CD14-positive monocyte (primary cell): ENCODE results near the gene FAM171A1. TPM values are rescaled to one million over a fixed set of nuclear protein-coding genes. Genes with fewer than 3 reads are reported as not detected.

Experiments
- DNase-seq, 3 donors: peaks; one replicate each; pipeline ENCODE4 v3.0.0-alpha.2; 2011 to 2022
- H2AFZ ChIP-seq: 2 replicates; pipeline ENCODE4 v1.6.0; 2012; ENCODE audit warnings: mild to moderate bottlenecking, low read depth, low read length, inconsistent platforms; ENCODE audit not compliant: insufficient read depth, poor library complexity, severe bottlenecking
- H3K27ac ChIP-seq, 2 donors: 1 replicate in 1 of 2; 2 replicates in 1 of 2; pipeline ENCODE4 v1.5.1; 2012 to 2013; ENCODE audit warnings: low read length in 2 of 2, control low read depth in 1 of 2, inconsistent platforms in 1 of 2, low read depth in 1 of 2, mild to moderate bottlenecking in 1 of 2
- H3K27me3 ChIP-seq, 2 donors: one replicate each; pipeline versions ENCODE4 v1.6.0 to v1.6.1; 2011 to 2013; ENCODE audit warnings: low read length in 2 of 2; ENCODE audit not compliant: control insufficient read depth in 2 of 2, insufficient read depth in 2 of 2
- H3K36me3 ChIP-seq, 2 donors: replicated peaks in 1 of 2; 1 replicate in 1 of 2; 2 replicates in 1 of 2; pipeline versions ENCODE4 v1.5.1 to v1.6.1; 2012 to 2013; ENCODE audit warnings: low read length in 2 of 2, control low read depth in 1 of 2, inconsistent platforms in 1 of 2, mild to moderate bottlenecking in 1 of 2; ENCODE audit not compliant: insufficient read depth in 2 of 2, control insufficient read depth in 1 of 2
- H3K4me1 ChIP-seq, 2 donors: 1 replicate in 1 of 2; 2 replicates in 1 of 2; pipeline versions ENCODE4 v1.5.1 to v1.6.1; 2012 to 2013; ENCODE audit warnings: low read length in 2 of 2, control low read depth in 1 of 2, inconsistent platforms in 1 of 2, mild to moderate bottlenecking in 1 of 2, moderate library complexity in 1 of 2; ENCODE audit not compliant: insufficient read depth in 2 of 2, control insufficient read depth in 1 of 2
- H3K4me2 ChIP-seq: replicated peaks from 2 replicates; pipeline ENCODE3; 2012; ENCODE audit warnings: low read length, moderate library complexity, mild to moderate bottlenecking; ENCODE audit not compliant: poor library complexity, severe bottlenecking; ENCODE audit errors: extremely low read depth
- H3K4me3 ChIP-seq, 3 experiments: fragments of 200-600 bp in 1 of 3; sonication (generic) in 1 of 3; replicated peaks in 1 of 3; 1 replicate in 2 of 3; 2 replicates in 1 of 3; pipeline ENCODE4 v1.5.1; 2011 to 2013; ENCODE audit warnings: low read length in 3 of 3, mild to moderate bottlenecking in 3 of 3, control low read depth in 2 of 3, low read depth in 2 of 3, inconsistent platforms in 1 of 3, moderate library complexity in 1 of 3
- H3K79me2 ChIP-seq: 2 replicates; pipeline ENCODE4 v1.6.0; 2012; ENCODE audit warnings: mild to moderate bottlenecking, control low read depth, inconsistent platforms, low read length, moderate library complexity; ENCODE audit not compliant: insufficient read depth
- H3K9ac ChIP-seq: 2 replicates; pipeline ENCODE4 v1.6.0; 2017; ENCODE audit warnings: low read length, mild to moderate bottlenecking; ENCODE audit not compliant: insufficient read depth, poor library complexity, severe bottlenecking
- H3K9me3 ChIP-seq, 2 donors: replicated peaks in 1 of 2; 1 replicate in 1 of 2; 2 replicates in 1 of 2; pipeline versions ENCODE4 v1.5.1 to v1.6.1; 2012 to 2013; ENCODE audit warnings: low read length in 2 of 2, control low read depth in 1 of 2; ENCODE audit not compliant: control insufficient read depth in 1 of 2, insufficient read depth in 1 of 2
- H4K20me1 ChIP-seq: 2 replicates; pipeline ENCODE4 v1.6.0; 2012; ENCODE audit warnings: mild to moderate bottlenecking, low read length, control low read depth, moderate library complexity; ENCODE audit not compliant: insufficient read depth
- H3K27ac Mint-ChIP-seq, 7 donors: one replicate each; pipeline ENCODE4 v1.8.0; 2020; ENCODE audit warnings: mild to moderate bottlenecking in 7 of 7, mixed read lengths in 7 of 7, moderate library complexity in 6 of 7, inconsistent platforms in 2 of 7
- H3K27me3 Mint-ChIP-seq, 3 donors: one replicate each; pipeline ENCODE4 v1.8.0; 2021 to 2022; ENCODE audit warnings: low read depth in 3 of 3, mild to moderate bottlenecking in 3 of 3, mixed read lengths in 3 of 3, moderate library complexity in 3 of 3, inconsistent platforms in 1 of 3
- H3K36me3 Mint-ChIP-seq, 2 donors: one replicate each; pipeline ENCODE4 v1.8.0; 2020; ENCODE audit warnings: mixed read lengths in 2 of 2, inconsistent platforms in 1 of 2, mild to moderate bottlenecking in 1 of 2
- H3K4me1 Mint-ChIP-seq: one replicate; pipeline ENCODE4 v1.8.0; 2020; ENCODE audit warnings: mild to moderate bottlenecking, mixed read lengths
- H3K4me3 Mint-ChIP-seq, 2 donors: one replicate each; pipeline ENCODE4 v1.8.0; 2020; ENCODE audit warnings: mild to moderate bottlenecking in 2 of 2, mixed read lengths in 2 of 2, moderate library complexity in 1 of 2
- H3K9me3 Mint-ChIP-seq, 7 donors: one replicate each; pipeline ENCODE4 v1.8.0; 2020 to 2022; ENCODE audit warnings: mixed read lengths in 7 of 7, mild to moderate bottlenecking in 6 of 7, moderate library complexity in 6 of 7, inconsistent platforms in 2 of 7
- CTCF ChIP-seq: fragments of 200-600 bp; IDR thresholded peaks from one replicate; pipeline ENCODE4 v1.8.0; 2022; ENCODE audit warnings: antibody characterized with exemption, mild to moderate bottlenecking
- WGBS: methylation state at CpG from one replicate; pipeline ENCODE4 v1.1.5; 2013; ENCODE audit warnings: missing lambda C conversion rate; ENCODE audit not compliant: insufficient coverage; 5-methylcytosine and 5-hydroxymethylcytosine counted together
- intact Hi-C, 2 donors: fragments of 100-400 bp; cut with micrococcal nuclease; formaldehyde crosslinking; loops; one replicate each; pipeline versions ENCODE4 v1.15.0 to v1.15.1; 2023
- polyA plus RNA-seq, 3 donors: library from polyadenylated mRNA; depleted of rRNA in 1 of 3; unstranded in 2 of 3; stranded (reverse) in 1 of 3; fragments of 300-500 nt in 2 of 3; fragments of >200 nt in 1 of 3; fragmentation: Illumina TruSeq in 2 of 3; gene quantifications; 1 replicate in 2 of 3; 2 replicates in 1 of 3; pipeline ENCODE4 v1.2.3, GENCODE V29; 2012 to 2021

FAM171A1 gene
- polyA plus RNA-seq, 3 donors = not detected

DNA sequence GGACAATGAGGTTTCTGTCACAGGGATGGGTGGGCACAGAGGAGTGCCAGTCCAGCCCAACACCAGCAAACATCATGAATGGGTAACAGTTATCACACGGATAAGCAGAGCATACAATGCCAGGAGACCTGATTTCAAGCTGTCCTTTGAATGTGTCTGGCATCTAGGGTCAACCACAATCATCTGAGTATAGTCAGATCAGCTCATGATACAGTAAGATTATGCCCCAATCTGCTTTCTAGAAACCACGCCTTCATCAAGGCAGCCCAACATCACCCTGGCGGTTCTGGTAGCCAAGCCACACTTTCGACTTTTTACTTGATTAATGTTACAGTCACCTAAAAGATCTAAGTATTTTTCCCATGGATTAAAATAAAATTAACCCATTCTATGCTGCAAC, 10.5 kb downstream of the FAM171A1 start:
- TF ChIP-seq CTCF = no peak
- H3K27me3 ChIP-seq = peaks cover 8 to 30% of the 10 kb centered on the region in 2 donors
- no peak for DNase-seq
- H3K9ac ChIP-seq = no peak overlapping the region
- Mint-ChIP-seq H3K27ac (no peak overlapping the region), H3K36me3 (no peaks in the 10 kb centered on the region), H3K4me3 (no peak overlapping the region), H3K27me3 (peaks cover 16 to 56% (median 36%) of the 10 kb centered on the region in 3 donors), H3K4me1 (no peaks in the 10 kb centered on the region), H3K9me3 (peaks cover 0 to 3% (median 0%) of the 10 kb centered on the region in 7 donors)
- H3K4me3 ChIP-seq = no peak overlapping the region
- no peaks in the 10 kb centered on the region for H3K36me3 ChIP-seq
- no peak overlapping the region for H2AFZ ChIP-seq
- no peak overlapping the region for H3K4me2 ChIP-seq
- no peaks in the 10 kb centered on the region for H3K4me1 ChIP-seq
- intact Hi-C loops = no loop called here
- H3K27ac ChIP-seq = no peak overlapping the region
- H3K9me3 ChIP-seq = no peaks in the 10 kb centered on the region
- 69% methylated on average over 4 of the region's 4 CpGs for WGBS
- no peaks in the 10 kb centered on the region for H4K20me1 ChIP-seq
- H3K79me2 ChIP-seq = no peaks in the 10 kb centered on the region

DNA sequence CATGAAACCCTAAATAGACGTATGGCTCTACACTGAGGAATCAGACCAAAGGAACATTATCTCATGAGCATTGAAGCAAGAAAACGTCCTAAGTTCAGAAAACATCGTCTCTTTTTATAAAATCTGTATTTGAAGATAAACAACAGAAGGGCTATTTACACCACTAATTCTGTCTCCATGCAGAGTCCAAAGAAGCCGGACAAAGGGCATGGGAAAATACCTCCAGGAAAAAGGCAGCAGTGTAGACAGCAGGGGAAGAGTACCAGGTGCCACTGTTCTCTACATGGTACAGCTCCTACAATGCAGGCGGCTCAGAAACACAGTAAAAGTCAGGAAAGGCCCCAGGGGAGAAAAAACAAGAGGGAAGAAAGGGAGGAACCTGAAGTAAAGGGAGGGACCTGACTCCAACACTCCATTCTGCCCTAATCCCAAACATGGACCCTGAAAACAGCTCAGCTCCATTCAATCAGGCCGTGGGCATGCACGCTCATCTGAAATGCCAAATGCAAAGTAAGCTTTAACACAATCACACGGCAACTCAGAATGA, 17.5 kb downstream of the FAM171A1 start:
- H3K36me3 ChIP-seq = no peaks in the 10 kb centered on the region
- Mint-ChIP-seq H3K9me3 (peaks cover 0 to 3% (median 0%) of the 10 kb centered on the region in 7 donors), H3K4me1 (no peaks in the 10 kb centered on the region), H3K27ac (no peak overlapping the region), H3K36me3 (no peaks in the 10 kb centered on the region), H3K4me3 (no peak overlapping the region), H3K27me3 (peaks cover 24 to 37% (median 31%) of the 10 kb centered on the region in 3 donors)
- WGBS = 97% methylated on average over 3 of the region's 8 CpGs
- H3K4me3 ChIP-seq = no peak overlapping the region
- no peaks in the 10 kb centered on the region for H4K20me1 ChIP-seq
- no peaks in the 10 kb centered on the region for H3K79me2 ChIP-seq
- no peaks in the 10 kb centered on the region for H3K9me3 ChIP-seq
- peaks cover 0 to 8% of the 10 kb centered on the region in 2 donors for H3K27me3 ChIP-seq
- TF ChIP-seq CTCF = no peak
- no peak overlapping the region for H3K27ac ChIP-seq
- H3K4me1 ChIP-seq = no peaks in the 10 kb centered on the region
- no peak overlapping the region for H3K9ac ChIP-seq
- no peak for DNase-seq
- intact Hi-C loops = no loop called here
- no peak overlapping the region for H2AFZ ChIP-seq
- H3K4me2 ChIP-seq = no peak overlapping the region
